Measurements from ENCODE around the gene GOLGA2. TPM values are rescaled to one million over a fixed set of nuclear protein-coding genes. Genes with fewer than 3 reads are reported as not detected.
A peak's percentile ranks its signal among the peaks of the same experiment; 100 is the strongest.

The GOLGA2 gene

GRCh38 chr9:128206484-128206883 lies 69.3 kb downstream of the GOLGA2 start:
- H3K27ac ChIP-seq (replicated peaks): no peak overlapping the region
- H3K27me3 ChIP-seq (ENCODE audit: insufficient read depth, poor library complexity, severe bottlenecking): no peaks in the 10 kb centered on the region
- no peak for DNase-seq (ENCODE audit: low read depth in 1 of 2, low spot score in 1 of 2)
- no peak for TF ChIP-seq CTCF (IDR thresholded peaks at IDR 0.05; ENCODE audit: insufficient read depth, low read length)
- TF ChIP-seq REST (IDR thresholded peaks at IDR 0.05; ENCODE audit: insufficient replicate concordance, low read depth): no peak
- TF ChIP-seq SPI1 (IDR thresholded peaks at IDR 0.05; ENCODE audit: borderline replicate concordance, low read depth): no peak
- no peak for TF ChIP-seq GABPA (IDR thresholded peaks at IDR 0.05; ENCODE audit: low read depth)
- TF ChIP-seq POLR2AphosphoS5 (IDR thresholded peaks at IDR 0.05; ENCODE audit: low read depth): no peak
- H3K4me3 ChIP-seq (replicated peaks; ENCODE audit: insufficient read depth, low read length): no peak overlapping the region

Small RNA genes lying within 50 kb of the gene (microRNA-seq; reads per million reads assigned to microRNA genes)
- gene MIR199B (237 reads per million, percentile 77 among the genes with 10 or more reads in this experiment), gene MIR3154 (not detected)

Data from HL-60 (cell line).